HG03196 (cell line): ENCODE results near the gene PAK2.
"Not testable (repeated sequence)": the region's sequence is repeated elsewhere in the genome, so short reads cannot be mapped to it uniquely, and the experiment has no call there.

Experiments used
- ATAC-seq: cut with Tn5 transposase; IDR thresholded peaks from one replicate; pipeline ENCODE4 v1.9.1; 2021; ENCODE audit not compliant: unreplicated experiment

Gene PAK2

GRCh38 chr3:196782511-196782910 is 42.9 kb downstream of the PAK2 start:
- no peak for ATAC-seq

- no peak for ATAC-seq
Measured at GRCh38 chr3:196788528-196788927, 48.9 kb downstream of the PAK2 start.

- ATAC-seq: no peak
Measured at GRCh38 chr3:196789885-196790359, 50.3 kb downstream of the PAK2 start.

- ATAC-seq: no peak
Measured at GRCh38 chr3:196790636-196791035, 51.0 kb downstream of the PAK2 start.

GRCh38 chr3:196792771-196793170 is 53.1 kb downstream of the PAK2 start:
- no peak for ATAC-seq

- ATAC-seq: no peak
Measured at GRCh38 chr3:196793246-196793645, 53.6 kb downstream of the PAK2 start.

GRCh38 chr3:196794467-196794866 is 54.8 kb downstream of the PAK2 start:
- no peak for ATAC-seq

- ATAC-seq: no peak
Measured at GRCh38 chr3:196796317-196796716, 56.7 kb downstream of the PAK2 start.

- ATAC-seq: no peak
Measured at GRCh38 chr3:196800742-196801434, 61.2 kb downstream of the PAK2 start.

GRCh38 chr3:196803891-196804468 is 64.3 kb downstream of the PAK2 start:
- no peak for ATAC-seq

GRCh38 chr3:196804773-196805172 is 65.1 kb downstream of the PAK2 start:
- ATAC-seq: no peak

- no peak for ATAC-seq
Measured at GRCh38 chr3:196810963-196811581, 71.4 kb downstream of the PAK2 start.

- no peak for ATAC-seq
Measured at GRCh38 chr3:196812853-196813252, 73.2 kb downstream of the PAK2 start.

GRCh38 chr3:196813903-196814302 is 74.2 kb downstream of the PAK2 start:
- no peak for ATAC-seq

GRCh38 chr3:196821806-196822355 is 82.2 kb downstream of the PAK2 start:
- ATAC-seq: no peak

- ATAC-seq: not testable (repeated sequence)
Measured at GRCh38 chr3:196829651-196830050, 90.0 kb downstream of the PAK2 start.

- no peak for ATAC-seq
Measured at GRCh38 chr3:196835086-196835485, 95.4 kb downstream of the PAK2 start.

- ATAC-seq: not testable (repeated sequence)
Measured at GRCh38 chr3:196836626-196837025, 97.0 kb downstream of the PAK2 start.

GRCh38 chr3:196837819-196838420 is 98.3 kb downstream of the PAK2 start:
- ATAC-seq: no peak

GRCh38 chr3:196839351-196839750 is 99.7 kb downstream of the PAK2 start:
- ATAC-seq: not testable (repeated sequence)

- ATAC-seq: no peak
Measured at GRCh38 chr3:196842567-196843434, 103.1 kb downstream of the PAK2 start.
